Retinal pigment epithelial cell (primary cell): Measurements from ENCODE around the gene TENM4.

ENCODE experiments used
- DNase-seq: peaks from one replicate; pipeline ENCODE4 v3.0.0-alpha.2; 2010; ENCODE audit warnings: low read depth
- H3K4me3 ChIP-seq: 2 replicates; pipeline ENCODE4 v1.5.1; 2011; ENCODE audit warnings: mild to moderate bottlenecking, low read length, control low read depth, moderate library complexity
- TF ChIP-seq, protein P1 (sequence below): conservative IDR thresholded peaks from 2 replicates; pipeline ENCODE4 v1.5.1; 2011; ENCODE audit warnings: low read depth, low read length, control low read depth, inconsistent platforms

TENM4 gene

GRCh38 chr11:79294845-79295731, 145.7 kb downstream of the TENM4 start:
- DNase-seq: no peak
- TF ChIP-seq, protein P1, sequence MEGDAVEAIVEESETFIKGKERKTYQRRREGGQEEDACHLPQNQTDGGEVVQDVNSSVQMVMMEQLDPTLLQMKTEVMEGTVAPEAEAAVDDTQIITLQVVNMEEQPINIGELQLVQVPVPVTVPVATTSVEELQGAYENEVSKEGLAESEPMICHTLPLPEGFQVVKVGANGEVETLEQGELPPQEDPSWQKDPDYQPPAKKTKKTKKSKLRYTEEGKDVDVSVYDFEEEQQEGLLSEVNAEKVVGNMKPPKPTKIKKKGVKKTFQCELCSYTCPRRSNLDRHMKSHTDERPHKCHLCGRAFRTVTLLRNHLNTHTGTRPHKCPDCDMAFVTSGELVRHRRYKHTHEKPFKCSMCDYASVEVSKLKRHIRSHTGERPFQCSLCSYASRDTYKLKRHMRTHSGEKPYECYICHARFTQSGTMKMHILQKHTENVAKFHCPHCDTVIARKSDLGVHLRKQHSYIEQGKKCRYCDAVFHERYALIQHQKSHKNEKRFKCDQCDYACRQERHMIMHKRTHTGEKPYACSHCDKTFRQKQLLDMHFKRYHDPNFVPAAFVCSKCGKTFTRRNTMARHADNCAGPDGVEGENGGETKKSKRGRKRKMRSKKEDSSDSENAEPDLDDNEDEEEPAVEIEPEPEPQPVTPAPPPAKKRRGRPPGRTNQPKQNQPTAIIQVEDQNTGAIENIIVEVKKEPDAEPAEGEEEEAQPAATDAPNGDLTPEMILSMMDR: no peak
- no peak overlapping the region for H3K4me3 ChIP-seq

DNA sequence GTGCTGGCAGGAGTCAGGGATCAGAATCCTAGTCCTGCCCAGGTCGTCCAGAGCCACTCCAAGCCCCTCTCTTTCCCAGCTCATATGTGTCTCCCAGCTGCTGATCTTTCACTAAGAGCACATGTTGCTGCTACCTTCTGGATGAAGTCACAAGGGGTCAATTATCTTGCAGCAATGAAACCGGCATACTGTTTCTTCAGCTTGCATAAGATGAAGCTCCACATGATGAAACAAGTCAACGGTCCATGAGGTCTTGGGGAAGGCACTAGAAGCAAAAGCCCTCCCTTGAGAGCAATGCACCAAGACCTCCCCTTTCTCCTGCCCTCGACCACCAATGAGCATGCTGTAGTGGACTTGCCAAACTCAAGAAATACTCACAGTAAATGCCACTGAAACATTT, 148.9 kb downstream of the TENM4 start:
- no peak overlapping the region for H3K4me3 ChIP-seq
- TF ChIP-seq, protein P1: no peak
- no peak for DNase-seq

GRCh38 chr11:79290761-79291160, 150.1 kb downstream of the TENM4 start:
- no peak for DNase-seq
- TF ChIP-seq, protein P1: no peak
- H3K4me3 ChIP-seq: no peak overlapping the region

GRCh38 chr11:79287952-79288351, 152.9 kb downstream of the TENM4 start:
- no peak overlapping the region for H3K4me3 ChIP-seq
- DNase-seq: no peak
- TF ChIP-seq, protein P1: no peak

DNA sequence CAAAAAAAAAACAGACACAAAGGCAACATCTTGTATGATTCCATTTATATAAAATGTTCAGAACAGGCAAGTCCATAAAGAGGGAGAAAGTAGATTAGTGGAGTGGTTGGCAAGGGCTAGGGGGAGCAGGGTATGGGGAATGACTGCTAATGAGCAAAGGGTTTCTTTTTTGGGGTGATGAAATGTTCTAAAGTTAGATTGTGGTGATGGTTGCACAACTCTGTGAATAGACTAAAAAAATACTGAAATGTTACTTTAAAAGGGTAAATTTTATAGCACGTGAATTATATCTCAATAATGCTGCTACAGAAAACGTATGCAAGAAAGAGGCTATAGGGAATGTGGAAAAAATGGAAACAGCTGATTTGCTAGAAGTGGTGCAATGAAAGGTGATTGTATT, 155.1 kb downstream of the TENM4 start:
- TF ChIP-seq, protein P1: no peak
- no peak for DNase-seq
- no peak overlapping the region for H3K4me3 ChIP-seq

DNA sequence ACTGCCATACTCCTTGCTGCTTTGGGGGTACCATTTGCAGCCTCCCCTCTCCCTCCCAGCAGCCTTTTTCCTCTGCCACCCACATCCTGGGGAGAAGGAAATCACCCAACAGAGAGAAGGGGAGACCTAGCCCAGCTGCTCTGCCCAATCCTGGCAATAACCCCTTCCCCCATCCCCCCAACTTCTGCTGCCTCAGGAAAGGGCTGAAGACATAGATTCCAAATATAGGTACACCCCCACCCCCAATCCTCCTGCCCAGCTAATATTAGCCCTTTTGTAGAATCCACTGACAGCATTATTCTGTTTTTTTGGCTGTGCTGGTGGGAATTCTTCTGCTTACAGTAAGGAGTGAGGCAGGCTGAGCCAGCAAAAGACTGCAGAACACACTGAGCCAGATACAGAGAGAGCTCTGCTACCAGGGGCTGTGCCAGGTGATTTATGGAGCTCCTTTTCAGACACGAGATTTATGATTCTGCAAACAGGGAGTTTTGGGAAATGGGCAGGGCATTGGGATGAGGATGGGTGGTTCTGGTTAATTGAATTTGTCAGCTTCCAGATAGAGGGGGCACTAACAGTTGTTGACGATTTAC, 164.0 kb downstream of the TENM4 start:
- TF ChIP-seq, protein P1: no peak
- no peak overlapping the region for H3K4me3 ChIP-seq
- DNase-seq: no peak
